Stimulated activated naive CD8-positive, alpha-beta T cell treated with anti-CD3 and anti-CD28 coated beads, Interleukin-15, Interleukin-2, amounts not matched to agents 100 U/mL and 50 U/mL, for 24 hours (primary cell): Measurements from ENCODE around the gene BACE2.
"Not testable (repeated sequence)": the region's sequence is repeated elsewhere in the genome, so short reads cannot be mapped to it uniquely, and the experiment has no call there.

Experiments
- ATAC-seq: fragments of 150-1000 bp; cut with Tn5 transposase; one replicate; pipeline ENCODE4 v1.10.0; 2021
- DNase-seq: peaks from one replicate; pipeline ENCODE4 v3.0.0; 2021

Gene BACE2

DNA sequence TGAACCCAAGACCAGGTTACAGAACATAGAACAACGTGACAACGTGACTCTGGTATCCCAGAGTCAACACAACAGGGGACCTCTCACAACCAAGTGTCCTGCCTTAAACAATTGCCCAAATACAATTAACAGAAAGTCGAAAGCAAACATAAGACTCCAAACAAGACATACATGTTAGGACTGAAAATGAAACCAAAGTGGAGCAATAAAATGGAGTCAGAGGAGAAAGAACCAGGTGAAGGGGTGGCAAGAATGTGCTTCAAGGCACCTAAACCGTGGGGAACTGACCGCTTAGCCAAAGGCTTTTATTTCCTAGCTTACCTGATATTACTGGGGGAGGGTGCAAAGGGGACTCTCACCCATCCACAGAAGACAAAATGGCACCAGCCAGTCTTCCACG lies 17.8 kb downstream of the BACE2 start:
- DNase-seq, result no peak
- no peak for ATAC-seq

DNA sequence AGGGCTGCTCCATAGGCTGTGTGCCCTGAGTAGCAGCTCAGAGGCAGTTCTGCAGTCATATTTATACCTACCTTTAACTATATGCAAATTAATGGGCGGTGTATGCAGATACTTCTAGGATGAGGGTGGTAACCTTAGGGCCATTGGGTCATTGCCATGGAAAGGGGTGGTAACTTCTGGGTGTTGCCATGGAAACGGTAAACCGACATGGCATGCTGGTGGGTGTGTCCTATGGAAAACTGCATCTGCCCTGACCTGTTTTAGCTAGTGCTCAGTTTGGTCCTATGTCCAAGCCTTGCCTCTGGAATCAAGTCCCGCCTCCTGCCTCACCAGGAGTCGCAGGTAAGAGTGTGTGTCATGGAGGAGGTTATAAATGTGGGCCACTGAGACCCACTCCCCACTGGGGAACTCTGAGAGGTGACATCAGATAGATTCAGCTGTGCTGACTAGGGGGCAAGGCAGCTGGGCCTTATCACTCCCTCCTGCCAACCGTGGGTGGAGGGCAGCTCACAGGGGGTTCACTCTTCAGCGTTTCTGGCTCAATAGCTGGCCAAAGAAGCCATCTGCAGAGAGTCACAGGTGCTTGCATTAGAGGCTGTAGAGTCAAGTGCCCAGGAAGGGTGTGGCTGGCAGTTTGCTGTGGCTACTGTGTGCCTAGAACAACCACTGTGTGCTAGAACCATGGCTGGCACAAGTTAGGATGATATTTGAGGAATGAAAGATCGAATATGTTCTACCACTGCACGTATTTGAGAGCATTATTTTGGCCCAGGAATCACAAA lies 19.0 kb downstream of the BACE2 start:
- no peak for ATAC-seq
- no peak for DNase-seq

DNA sequence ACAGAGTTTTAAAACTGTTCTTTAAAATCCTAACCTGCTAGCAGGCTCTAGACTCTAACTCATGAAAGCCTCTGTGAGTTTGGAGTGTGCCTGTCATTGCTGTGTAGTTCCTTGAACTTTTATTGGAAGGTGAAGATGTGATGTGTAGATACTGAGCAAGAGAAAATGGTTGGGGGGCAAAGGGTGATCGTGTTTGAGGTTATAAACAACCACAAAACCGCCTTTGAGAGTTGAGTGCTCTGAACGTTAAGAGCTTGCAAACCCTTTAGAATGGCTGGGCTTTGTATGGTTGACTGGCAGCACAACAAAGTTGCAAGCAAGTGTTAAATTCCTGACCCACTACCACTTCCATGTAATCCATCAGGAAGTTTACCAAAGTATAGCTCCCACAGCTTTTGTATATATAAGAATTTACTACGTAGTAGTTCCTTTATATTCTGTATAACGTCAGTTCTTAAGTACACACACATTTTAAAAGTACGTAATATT lies 19.6 kb downstream of the BACE2 start:
- no peak for DNase-seq
- ATAC-seq, result no peak

DNA sequence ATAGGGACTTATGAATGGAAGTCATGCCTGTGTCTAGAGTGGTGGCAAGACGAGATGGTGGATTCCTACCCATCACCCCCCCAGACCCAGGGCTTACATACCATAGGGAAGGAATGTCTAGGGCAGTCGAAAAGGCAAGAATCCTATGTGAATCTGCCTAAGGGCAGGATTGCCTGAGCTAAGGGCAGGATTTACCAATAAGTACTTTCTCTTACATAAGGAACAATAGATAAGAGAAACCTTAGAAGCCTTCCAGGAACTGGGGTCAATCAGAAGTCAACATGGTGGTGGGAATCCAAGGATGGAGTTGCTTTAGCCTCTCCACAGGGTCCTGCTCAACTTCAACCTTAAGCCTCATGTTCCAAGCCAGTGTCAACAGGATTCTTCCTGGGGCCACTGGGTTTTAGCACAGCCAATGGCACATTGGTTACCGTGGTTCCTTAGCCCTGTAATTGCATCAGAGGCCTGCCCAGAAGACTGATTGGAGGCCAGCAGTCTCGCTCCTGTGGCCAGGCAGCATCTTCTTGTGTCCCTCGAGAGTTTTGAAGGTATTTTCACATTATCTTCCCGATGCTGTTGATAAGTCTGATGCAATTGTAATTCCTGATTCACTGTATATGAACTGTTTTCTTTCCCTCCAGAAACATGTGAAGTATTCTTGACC lies 20.7 kb downstream of the BACE2 start:
- ATAC-seq (no peak), DNase-seq (no peak)

DNA sequence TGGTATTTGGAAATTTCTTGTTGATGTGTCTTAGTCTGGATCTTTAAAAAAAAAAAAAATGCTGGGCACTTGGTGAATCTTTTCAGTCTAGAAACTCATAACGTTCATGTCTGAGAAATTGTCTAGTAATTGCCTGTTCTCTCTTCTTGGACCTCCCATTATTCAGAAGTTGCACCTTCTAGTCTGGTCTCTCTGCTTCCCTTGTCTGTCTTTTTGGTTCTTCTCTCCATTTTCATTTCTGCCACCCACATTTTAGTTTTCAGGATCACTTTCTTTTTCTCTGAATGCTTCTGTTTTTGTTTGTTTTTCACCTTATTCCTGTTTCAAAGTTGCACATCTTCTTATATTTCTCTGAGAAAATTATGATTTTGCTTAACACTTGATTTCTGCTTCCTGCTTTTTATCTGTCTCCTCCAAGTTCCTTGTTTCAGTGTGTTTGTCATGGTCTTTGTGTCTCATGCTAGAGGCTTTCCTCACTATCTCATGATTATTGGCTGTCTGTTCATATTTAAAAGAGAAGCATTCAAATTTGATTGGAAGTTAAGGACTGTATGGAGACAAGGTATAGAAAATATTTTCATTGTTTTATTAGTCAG lies 21.3 kb downstream of the BACE2 start:
- DNase-seq, result no peak
- ATAC-seq, result no peak

DNA sequence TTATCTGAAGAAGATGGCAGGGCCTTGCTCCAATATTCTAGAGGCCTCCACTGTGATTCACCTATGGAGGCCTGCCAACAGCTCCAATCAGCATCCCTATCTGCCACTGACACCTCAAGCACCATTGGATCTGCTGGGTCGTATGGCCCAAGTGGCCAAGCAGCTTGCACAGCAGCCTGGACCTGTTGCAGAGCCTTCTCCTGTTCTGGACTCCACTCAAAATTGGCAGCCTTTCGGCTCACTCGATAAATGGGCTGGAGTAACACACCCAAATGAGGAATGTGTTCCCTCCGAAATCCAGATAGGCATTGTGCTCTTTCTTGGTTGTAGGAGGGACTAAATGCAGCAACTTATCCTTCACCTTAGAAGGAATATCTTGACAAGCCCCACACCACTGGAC lies 24.6 kb downstream of the BACE2 start:
- not testable (repeated sequence) for ATAC-seq, DNase-seq

DNA sequence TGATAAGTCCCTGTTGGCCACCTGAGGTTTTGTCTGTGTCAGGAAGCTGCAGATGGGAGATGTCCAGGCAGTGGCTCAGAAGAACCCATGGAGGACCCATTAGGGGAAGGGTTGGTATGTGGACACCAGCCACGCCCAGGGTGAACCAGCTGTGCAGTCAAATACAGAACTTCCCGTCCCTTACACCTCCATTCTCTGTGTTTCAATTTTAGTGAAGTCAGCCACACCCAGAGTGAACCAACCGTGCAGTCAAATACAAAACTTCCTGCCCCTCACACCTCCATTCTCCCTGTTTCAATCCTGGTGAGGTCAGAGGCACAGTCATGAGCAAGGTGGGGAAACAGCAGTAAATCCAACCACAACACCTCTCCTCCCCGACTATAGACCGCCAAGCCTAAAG lies 27.4 kb downstream of the BACE2 start:
- ATAC-seq, result no peak
- DNase-seq, result no peak

DNA sequence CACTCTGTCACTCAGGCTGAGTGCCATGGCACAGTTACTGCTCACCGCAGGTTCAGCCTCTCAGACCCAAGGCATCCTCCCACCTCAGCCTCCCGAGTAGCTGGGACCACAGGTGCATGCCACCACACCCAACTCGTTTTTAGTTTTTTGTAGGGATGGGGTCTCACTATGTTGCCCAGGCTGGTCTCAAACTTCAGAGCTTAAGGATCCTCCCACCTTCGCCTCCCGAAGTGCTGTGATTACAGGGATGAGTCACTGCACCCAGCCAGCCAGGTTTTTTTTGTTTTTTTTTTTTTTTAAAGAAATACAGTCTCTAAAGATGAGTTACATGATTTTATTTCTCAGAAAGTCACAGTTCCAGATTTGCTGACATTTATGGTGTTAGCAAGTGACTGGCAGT lies 29.0 kb downstream of the BACE2 start:
- no peak for ATAC-seq
- no peak for DNase-seq

DNA sequence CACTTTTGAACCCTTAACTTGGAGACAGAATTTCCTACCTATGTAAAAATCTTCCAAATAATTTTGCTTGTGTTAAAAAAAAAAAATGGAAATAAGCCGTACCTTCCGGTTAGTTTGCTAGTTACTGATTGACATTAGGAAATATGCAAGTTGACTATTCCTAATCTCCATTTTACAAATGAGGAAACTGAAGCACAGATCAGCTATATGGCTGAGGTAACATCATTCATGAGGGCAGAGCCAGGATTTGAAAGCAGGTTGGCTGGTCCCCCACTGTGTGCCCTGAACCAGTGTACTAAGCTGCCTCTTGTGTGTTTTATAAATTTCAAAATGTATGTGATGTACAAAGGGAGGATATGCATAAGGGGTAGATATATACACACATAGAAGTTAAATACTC lies 29.6 kb downstream of the BACE2 start:
- ATAC-seq, result no peak
- no peak for DNase-seq

DNA sequence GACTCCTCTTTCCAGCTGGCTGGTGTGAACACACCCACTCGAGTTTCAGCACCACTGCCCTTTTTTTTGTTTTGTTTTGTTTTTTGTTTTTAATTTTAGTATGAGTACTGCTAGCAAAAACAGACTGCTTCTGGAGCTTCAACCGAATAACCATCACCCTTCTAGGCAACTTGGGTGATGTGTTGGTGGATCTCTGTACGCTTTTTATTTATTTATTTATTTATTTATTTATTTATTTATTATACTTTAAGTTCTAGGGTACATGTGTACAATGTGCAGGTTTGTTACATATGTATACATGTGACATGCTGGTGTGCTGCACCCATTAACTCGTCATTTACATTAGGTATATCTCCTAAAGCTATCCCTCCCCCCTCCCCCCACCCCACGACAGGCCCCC lies 30.7 kb downstream of the BACE2 start:
- ATAC-seq, DNase-seq: not testable (repeated sequence)

DNA sequence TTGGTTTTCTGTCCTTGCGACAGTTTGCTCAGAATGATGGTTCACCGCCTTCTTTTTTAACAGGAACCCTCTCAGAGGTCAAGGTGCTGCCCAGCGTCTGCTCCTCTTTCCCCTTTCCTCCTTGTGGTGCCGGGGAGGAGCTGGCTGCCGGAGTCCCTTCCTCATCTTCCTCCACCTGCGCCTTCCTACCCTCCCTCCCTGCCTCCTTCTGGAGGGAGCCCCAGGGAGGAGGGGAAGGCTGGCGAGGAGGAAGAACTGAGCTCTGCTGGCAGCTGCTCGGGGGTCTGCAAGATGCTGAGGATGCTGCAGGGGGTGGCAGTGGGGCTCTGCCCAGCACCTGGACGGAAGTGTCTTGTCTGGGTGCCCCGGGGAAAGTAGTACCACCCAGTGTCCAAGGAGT lies 31.2 kb downstream of the BACE2 start:
- DNase-seq, result no peak
- no peak for ATAC-seq

DNA sequence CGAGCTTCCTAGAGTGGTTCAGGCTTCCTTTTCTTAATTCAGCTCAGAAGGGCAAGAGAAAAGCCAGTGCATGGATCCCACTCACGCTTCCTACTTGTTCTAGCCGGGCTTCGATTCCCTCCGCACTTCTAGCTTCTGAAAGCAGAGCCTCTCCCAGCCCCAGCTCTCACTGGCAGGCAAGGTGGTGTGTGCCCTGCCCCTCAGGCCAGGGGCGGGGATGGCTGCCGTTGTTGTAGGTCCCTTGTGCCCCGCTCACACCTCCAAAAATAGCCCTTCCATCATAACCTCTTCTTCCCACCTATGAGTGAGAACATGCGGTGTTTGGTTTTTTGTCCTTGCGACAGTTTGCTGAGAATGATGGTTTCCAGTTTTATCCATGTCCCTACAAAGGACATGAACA lies 31.6 kb downstream of the BACE2 start:
- ATAC-seq, result no peak
- DNase-seq, result no peak

DNA sequence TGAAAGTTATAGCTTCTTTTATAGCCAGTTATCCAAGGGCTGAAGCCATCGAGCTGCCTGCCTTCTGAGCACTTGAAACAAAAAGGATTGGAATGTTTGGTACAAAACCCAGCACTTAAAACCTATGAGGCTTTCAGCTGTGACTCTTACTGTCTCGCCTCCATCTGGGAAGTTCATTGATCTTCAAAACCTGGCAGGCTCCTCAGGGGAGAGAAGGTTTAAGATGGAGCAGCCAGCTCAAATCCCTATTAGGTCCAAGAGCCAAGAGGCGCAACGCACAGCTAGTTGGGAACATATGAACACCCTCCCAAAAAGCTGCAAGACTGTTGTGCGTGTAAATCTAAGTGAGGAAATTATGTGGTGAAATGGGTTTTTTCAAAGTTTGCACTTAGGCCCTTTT lies 33.4 kb downstream of the BACE2 start:
- ATAC-seq (no peak), DNase-seq (no peak)

DNA sequence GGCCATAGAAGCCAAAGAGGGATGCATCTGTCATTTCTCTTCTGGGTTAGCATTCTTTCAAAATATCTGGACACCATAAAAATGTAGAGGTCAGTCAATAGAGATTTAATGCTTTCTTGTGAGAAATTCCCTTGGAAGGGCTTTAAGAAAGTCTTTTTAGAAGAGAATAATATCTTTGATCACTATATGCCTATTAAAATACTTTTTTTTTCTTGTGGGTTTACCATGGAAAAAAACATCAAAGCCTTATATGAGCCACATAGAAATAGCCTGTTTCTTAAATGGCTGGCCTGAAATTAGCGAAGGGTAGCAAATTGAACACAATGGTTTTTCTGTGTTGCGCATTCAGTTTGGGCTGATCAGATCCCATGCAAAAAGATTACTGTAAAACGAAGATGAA lies 36.8 kb downstream of the BACE2 start:
- ATAC-seq (no peak), DNase-seq (no peak)

DNA sequence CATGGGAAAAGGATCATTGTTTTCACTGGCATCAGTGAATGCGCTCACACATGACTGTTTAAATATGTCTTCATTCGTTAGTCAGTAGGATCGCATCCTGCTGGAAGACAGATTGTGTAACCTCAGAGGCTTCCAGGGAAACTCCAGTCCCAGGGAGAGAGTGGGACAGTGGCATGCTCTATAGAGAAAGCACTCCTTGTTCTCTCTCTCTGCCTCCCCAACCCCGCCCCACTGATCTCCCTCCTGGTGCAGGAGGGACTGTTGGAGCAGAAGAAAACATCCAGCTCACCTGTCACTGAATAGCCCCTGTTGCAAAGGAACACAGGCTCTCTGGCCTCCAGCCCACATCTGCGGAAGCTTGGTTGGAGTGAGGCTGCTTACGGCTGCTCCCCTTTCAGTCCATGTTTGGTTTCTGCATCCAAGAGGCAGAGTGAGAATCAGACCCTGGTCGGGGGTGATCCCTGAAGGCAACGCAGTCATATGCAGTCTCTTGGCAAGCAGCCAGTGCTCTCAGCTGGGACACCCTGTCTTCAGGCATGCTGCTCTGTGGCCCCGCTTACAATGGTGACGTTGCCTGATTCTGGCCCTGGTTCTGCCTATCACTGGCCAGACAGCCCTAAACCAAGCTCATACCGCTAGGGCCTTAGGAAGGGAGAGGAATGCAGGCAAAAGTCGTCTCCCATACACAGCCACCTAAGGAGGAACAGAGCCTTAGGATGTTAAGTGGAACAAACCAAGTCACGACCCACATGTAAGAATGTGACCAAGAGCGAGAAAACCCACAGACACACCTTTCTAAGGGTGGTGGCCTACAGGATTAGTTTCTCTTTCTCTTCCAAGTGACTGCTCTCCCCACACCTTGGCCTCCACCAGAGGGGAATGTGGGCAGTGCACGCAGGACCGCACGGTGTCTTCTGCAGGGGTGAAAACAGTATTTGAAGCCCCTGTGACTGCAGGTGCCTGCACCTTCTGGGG lies 39.7 kb downstream of the BACE2 start:
- no peak for DNase-seq
- no peak for ATAC-seq

DNA sequence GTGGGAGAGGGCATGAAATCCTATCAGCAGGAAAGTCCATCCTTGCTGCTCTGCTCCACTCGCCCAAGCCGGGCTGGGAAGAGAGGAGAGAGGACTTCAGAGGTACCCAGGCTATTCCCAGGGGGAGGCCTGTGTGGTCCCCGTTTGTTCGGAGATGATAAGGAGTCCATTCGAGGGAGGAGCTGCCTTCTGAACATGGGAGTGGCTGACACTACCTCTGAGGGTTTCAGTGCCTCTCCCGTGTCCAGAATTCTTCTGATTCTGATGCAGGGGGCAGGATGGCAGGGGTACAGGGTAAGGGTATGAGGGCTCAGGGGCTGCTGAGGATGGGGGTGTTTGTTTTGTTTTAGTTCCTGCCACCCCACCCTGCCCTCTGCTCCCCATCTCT lies 40.4 kb downstream of the BACE2 start:
- DNase-seq (no peak), ATAC-seq (no peak)

DNA sequence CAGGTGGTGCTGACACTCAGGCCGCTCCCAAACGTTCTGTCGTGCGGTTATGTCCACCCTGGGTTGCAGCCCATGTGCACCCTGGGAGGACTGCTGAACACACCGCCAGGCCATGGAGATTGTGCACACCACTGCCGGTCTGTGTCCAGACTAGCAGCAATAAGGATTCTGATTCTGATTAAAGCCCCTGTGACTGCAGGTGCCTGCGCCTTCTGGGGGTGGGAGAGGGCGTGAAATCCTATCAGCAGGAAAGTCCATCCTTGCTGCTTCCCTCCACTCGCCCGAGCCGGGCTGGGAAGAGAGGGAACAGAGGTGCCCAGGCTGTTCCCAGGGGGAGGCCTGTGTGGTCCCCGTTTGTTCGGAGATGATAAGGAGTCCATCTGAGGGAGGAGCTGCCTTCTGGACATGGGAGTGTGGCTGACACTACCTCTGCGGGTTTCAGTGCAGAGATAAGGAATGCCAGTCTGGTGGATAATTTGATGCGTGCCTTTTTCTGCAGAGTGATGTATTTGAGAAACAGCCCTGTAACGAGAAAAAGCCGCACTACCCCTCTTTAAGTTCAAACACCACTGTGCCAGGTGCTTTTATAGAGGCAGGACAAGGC lies 41.2 kb downstream of the BACE2 start:
- no peak for DNase-seq
- ATAC-seq, result no peak

DNA sequence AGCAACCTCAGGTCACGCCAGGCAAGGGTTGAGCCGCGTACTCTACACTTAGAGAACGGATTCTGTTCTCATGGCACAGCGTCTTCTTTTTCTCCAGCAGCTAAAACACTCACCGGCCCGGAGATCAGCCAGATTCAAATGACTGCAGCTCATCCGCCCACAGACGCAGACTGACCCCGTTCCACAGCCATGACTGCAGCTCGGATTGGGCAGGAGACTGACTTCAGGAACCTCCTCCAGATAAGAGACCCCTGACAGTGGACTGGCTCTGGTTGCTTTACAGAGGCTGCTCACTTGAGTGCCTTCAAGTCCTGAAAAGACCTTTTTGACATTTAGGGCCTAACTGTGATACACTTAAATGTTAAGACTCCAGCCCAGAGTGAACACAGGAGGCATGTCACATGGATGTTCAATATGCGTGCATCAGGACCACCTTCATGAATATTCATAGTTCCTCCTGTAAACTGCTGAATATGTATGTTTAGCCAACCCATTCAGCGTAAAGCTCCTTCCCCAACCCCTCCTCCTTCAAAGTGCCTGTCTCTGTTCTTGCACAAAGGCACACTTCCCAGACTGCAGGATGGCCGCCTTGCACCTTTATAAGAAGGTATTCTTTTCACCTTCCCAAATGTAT lies 42.6 kb downstream of the BACE2 start:
- ATAC-seq, result no peak
- no peak for DNase-seq

DNA sequence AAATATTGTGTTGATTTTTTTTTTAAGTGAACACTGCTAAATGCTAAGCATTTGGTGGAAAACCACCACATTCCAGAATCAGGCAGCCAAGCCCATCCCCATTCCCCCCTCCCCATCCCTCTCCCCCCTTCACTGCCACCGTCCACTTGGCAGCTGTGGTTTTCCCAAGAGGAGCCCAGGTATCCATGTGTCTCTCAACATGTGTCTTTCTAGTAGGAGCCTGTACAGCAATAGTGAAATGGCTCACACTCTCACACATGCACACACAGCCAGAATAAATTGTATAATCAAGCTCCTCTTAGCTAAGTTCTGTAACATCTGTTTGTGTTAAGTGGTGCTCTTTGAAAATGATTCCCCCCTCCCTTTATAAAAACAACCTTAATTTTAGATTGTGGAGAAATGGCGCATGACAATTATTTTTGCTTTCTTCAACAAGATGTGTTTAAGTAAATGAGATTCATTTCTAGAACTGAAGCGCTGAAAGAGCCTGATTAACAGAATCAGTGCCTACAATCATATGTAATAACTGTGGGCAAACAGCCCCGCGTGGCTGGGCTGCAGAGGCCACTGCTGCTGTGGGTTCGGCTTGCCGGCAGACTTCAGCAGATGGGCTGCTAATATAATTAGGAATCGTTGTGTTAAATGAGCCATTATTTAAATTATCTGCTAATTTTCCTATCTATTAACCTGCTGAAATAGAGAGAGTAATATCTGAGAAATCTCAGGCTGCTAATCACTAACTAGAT lies 43.3 kb downstream of the BACE2 start:
- DNase-seq (no peak), ATAC-seq (no peak)

DNA sequence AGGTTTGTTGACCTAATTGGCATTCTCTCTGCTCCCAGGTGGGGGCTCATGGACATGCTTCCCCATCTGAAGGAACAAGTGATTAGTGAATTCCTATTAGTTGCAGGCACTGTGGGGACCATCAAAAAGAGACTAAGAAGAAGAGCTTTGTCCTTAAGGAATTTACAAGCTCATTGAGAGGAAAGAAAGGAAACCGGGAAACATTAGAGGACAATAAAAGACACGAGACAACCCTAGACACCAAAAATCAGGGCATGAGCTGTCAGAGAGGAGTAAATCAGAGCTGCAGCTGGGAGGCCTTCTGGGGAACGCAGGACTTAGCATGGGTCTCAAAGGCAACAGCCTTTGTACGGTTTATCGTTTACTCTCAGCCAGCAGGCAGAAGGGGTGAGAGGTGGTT lies 45.1 kb downstream of the BACE2 start:
- ATAC-seq (no peak), DNase-seq (no peak)
